Suprapubic skin (tissue), 3 donors: ENCODE results near the gene AMBRA1.

Experiments
- CTCF ChIP-seq, 2 donors: fragments of 200-600 bp in 1 of 2; fragments of 450-650 bp in 1 of 2; sonication (generic) in 1 of 2; IDR thresholded peaks; one replicate each; pipeline ENCODE4 v1.5.1; 2016 to 2019; ENCODE audit warnings: antibody characterized with exemption in 2 of 2, mild to moderate bottlenecking in 1 of 2, moderate library complexity in 1 of 2
- POLR2A ChIP-seq, 2 donors: fragments of 450-650 bp; IDR thresholded peaks; one replicate each; pipeline ENCODE4 v1.6.1; 2017; ENCODE audit warnings: antibody characterized with exemption in 2 of 2, mild to moderate bottlenecking in 2 of 2, moderate library complexity in 2 of 2

- no peak for TF ChIP-seq POLR2A (IDR thresholded peaks at IDR 0.05)
- no peak for TF ChIP-seq CTCF (IDR thresholded peaks at IDR 0.05)
Measured at GRCh38 chr11:46410021-46410420, 183.8 kb downstream of the AMBRA1 start.
